HEK293T (cell line): ENCODE data around the gene TMED10.

Experiments
- ARNT ChIP-seq: fragments of 450-650 bp; IDR thresholded peaks from 2 replicates; pipeline ENCODE4 v1.6.1; 2017; ENCODE audit warnings: mild to moderate bottlenecking
- BHLHE40 ChIP-seq: fragments of 450-650 bp; IDR thresholded peaks from 2 replicates; pipeline ENCODE4 v1.6.1; 2016; ENCODE audit warnings: mild to moderate bottlenecking, moderate library complexity, borderline replicate concordance
- FOXK2 ChIP-seq: fragments of 450-650 bp; IDR thresholded peaks from 2 replicates; pipeline ENCODE4 v1.6.1; 2016; ENCODE audit warnings: mild to moderate bottlenecking
- FOXM1 ChIP-seq: fragments of 450-650 bp; IDR thresholded peaks from 2 replicates; pipeline ENCODE4 v1.6.1; 2017; ENCODE audit warnings: mild to moderate bottlenecking, borderline replicate concordance
- LEF1 ChIP-seq: fragments of 450-650 bp; IDR thresholded peaks from 2 replicates; pipeline ENCODE4 v1.6.1; 2017; ENCODE audit warnings: mild to moderate bottlenecking, borderline replicate concordance
- SP1 ChIP-seq: fragments of 450-650 bp; IDR thresholded peaks from 2 replicates; pipeline ENCODE4 v1.6.1; 2017
- SUZ12 ChIP-seq: fragments of 450-650 bp; IDR thresholded peaks from 2 replicates; pipeline ENCODE4 v1.6.1; 2016; ENCODE audit warnings: mild to moderate bottlenecking
- TARDBP ChIP-seq: fragments of 450-650 bp; IDR thresholded peaks from 2 replicates; pipeline ENCODE4 v1.6.1; 2016

DNA sequence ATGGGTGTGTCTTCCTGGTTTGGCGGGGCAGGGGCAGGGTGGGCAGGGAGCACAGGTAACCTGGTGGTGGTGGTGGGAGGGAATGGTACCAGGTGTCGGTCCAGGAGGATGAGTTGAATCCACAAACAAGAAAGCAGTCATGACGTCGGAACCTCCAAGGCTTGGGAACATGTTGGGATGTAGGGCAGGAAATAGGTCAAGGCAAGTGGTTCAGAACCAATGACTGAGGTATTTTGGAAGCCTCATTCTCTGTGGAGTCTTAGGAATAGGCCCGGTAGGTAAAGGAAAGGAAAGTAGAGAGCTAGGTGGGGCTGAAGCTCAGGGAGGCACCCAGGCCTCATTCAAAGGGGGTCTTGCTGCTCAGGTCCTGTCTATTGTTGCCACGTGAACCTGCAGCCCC is 39.1 kb upstream of the TMED10 start:
- TF ChIP-seq SUZ12, result no peak
- TF ChIP-seq TARDBP, result no peak
- TF ChIP-seq ARNT, result no peak
- no peak for TF ChIP-seq FOXK2
- no peak for TF ChIP-seq BHLHE40
- no peak for TF ChIP-seq FOXM1
- no peak for TF ChIP-seq LEF1
- no peak for TF ChIP-seq SP1
